Tibial artery (tissue), 4 donors: Measurements from ENCODE around the gene POLR2A.
A peak's percentile ranks its signal among the peaks of the same experiment; 100 is the strongest.
"Not testable (repeated sequence)": the region's sequence is repeated elsewhere in the genome, so short reads cannot be mapped to it uniquely, and the experiment has no call there.

Experiments
- DNase-seq, 2 donors: peaks; one replicate each; pipeline ENCODE4 v3.0.0-alpha.2; 2019
- H3K27ac ChIP-seq, 2 donors: fragments of 200-600 bp; sonication (generic) in 1 of 2; 1 replicate in 1 of 2; 2 replicates in 1 of 2; pipeline ENCODE4 v1.5.1; 2018 to 2019; ENCODE audit warnings: mild to moderate bottlenecking in 1 of 2
- H3K27me3 ChIP-seq, 2 donors: fragments of 200-600 bp; sonication (generic) in 1 of 2; one replicate each; pipeline versions ENCODE4 v1.5.1 to v1.6.0; 2016 to 2019
- H3K36me3 ChIP-seq, 3 donors: fragments of 200-600 bp; sonication (generic) in 2 of 3; one replicate each; pipeline ENCODE4 v1.5.1; 2016 to 2019; ENCODE audit warnings: mild to moderate bottlenecking in 2 of 3
- H3K4me1 ChIP-seq, 4 donors: fragments of 200-600 bp; sonication (generic) in 2 of 4; 1 replicate in 3 of 4; 2 replicates in 1 of 4; pipeline ENCODE4 v1.5.1; 2016 to 2019
- H3K4me3 ChIP-seq, 2 donors: fragments of 200-600 bp; sonication (generic) in 1 of 2; 1 replicate in 1 of 2; 2 replicates in 1 of 2; pipeline ENCODE4 v1.5.1; 2018 to 2019; ENCODE audit warnings: mild to moderate bottlenecking in 2 of 2
- H3K9me3 ChIP-seq, 3 donors: fragments of 200-600 bp; sonication (generic) in 1 of 3; one replicate each; pipeline ENCODE4 v1.5.1; 2016 to 2019
- CTCF ChIP-seq, 2 experiments: fragments of 200-600 bp in 1 of 2; fragments of 450-650 bp in 1 of 2; IDR thresholded peaks; one replicate each; pipeline ENCODE4 v1.5.1; 2017 to 2019; ENCODE audit warnings: antibody characterized with exemption in 2 of 2, mild to moderate bottlenecking in 1 of 2, moderate library complexity in 1 of 2
- intact Hi-C: fragments of 100-400 bp; cut with DNase I; formaldehyde crosslinking; loops from one replicate; pipeline ENCODE4 v1.15.0; 2023; ENCODE audit warnings: low total_unique reads

Gene POLR2A

GRCh38 chr17:7479213-7480088 lies 4.7 kb upstream of the POLR2A start, which contains the start of gene ZBTB4:
Gene ZBTB4, minus strand, starts transcription at chr17:7479631. Its CDS starts 12,830 bp downstream, at chr17:7466801.
- DNase-seq, result peak; percentile 57 to 84
- H3K4me3 ChIP-seq, result peak within 1 kb of the TSS; percentile 95 to 100
- no peaks in the 10 kb centered on the region for H3K9me3 ChIP-seq
- no peaks in the 10 kb centered on the region for H3K36me3 ChIP-seq
- no peaks in the 10 kb centered on the region for H3K27me3 ChIP-seq
- intact Hi-C loops, result loop anchor here (5.0 kb wide), 1 partner anchor 42 kb away; the partner anchor contains the start of genes FGF11 and TMEM102
- H3K27ac ChIP-seq, result peak within 1 kb of the TSS; percentile 100
- TF ChIP-seq CTCF (IDR thresholded peaks at IDR 0.05), result no peak
- H3K4me1 ChIP-seq, result peaks cover 0 to 62% (median 45%) of the 10 kb centered on the region in 4 donors

GRCh38 chr17:7480089-7480384 lies 4.1 kb upstream of the POLR2A start:
- TF ChIP-seq CTCF (IDR thresholded peaks at IDR 0.05), result no peak
- peaks cover 0 to 57% (median 42%) of the 10 kb centered on the region in 4 donors for H3K4me1 ChIP-seq
- H3K9me3 ChIP-seq, result no peaks in the 10 kb centered on the region
- DNase-seq, result no peak
- H3K4me3 ChIP-seq, result peak overlapping the region; percentile 95 to 100
- H3K27me3 ChIP-seq, result no peaks in the 10 kb centered on the region
- H3K36me3 ChIP-seq, result no peaks in the 10 kb centered on the region
- peak overlapping the region; percentile 100 for H3K27ac ChIP-seq
- intact Hi-C loops, result no loop called here

- H3K27me3 ChIP-seq, intact Hi-C loops, DNase-seq, H3K36me3 ChIP-seq, H3K9me3 ChIP-seq: not testable (repeated sequence)
- Histone ChIP-seq H3K27ac (peak within 1 kb of the TSS; percentile 100), H3K4me3 (peak within 1 kb of the TSS in 1 of 2 donors; percentile 95), H3K4me1 (peaks cover 0 to 57% (median 45%) of the 10 kb centered on the region in 4 donors)
Measured at GRCh38 chr17:7481275-7481674, 2.9 kb upstream of the POLR2A start, which contains the start of gene SLC35G6. Gene SLC35G6, plus strand, starts transcription at chr17:7481446. Its CDS starts 71 bp downstream, at chr17:7481517.

- H3K9me3 ChIP-seq, H3K27me3 ChIP-seq, DNase-seq, H3K36me3 ChIP-seq, intact Hi-C loops, H3K4me3 ChIP-seq: not testable (repeated sequence)
- H3K27ac ChIP-seq, result peak overlapping the region; percentile 99 to 100
- H3K4me1 ChIP-seq, result peaks cover 0 to 57% (median 43%) of the 10 kb centered on the region in 4 donors
Measured at GRCh38 chr17:7481842-7482741, 2.1 kb upstream of the POLR2A start.

GRCh38 chr17:7482742-7483088 lies 1.5 kb upstream of the POLR2A start:
- Histone ChIP-seq H3K27ac (peak overlapping the region; percentile 99 to 100), H3K4me3 (peak overlapping the region; percentile 63 to 69), H3K4me1 (peaks cover 0 to 57% (median 43%) of the 10 kb centered on the region in 4 donors)
- DNase-seq, H3K9me3 ChIP-seq, H3K36me3 ChIP-seq, H3K27me3 ChIP-seq, intact Hi-C loops: not testable (repeated sequence)

- peak; percentile 98 for DNase-seq
- TF ChIP-seq CTCF (IDR thresholded peaks at IDR 0.05), result no peak
- Histone ChIP-seq H3K4me3 (peak overlapping the region; percentile 63 to 69), H3K27ac (peak overlapping the region; percentile 99 to 100), H3K4me1 (peaks cover 0 to 55% (median 42%) of the 10 kb centered on the region in 4 donors), H3K27me3 (no peaks in the 10 kb centered on the region), H3K9me3 (no peaks in the 10 kb centered on the region), H3K36me3 (no peaks in the 10 kb centered on the region)
- intact Hi-C loops, result no loop called here
Measured at GRCh38 chr17:7483255-7484066, 705 bp upstream of the POLR2A start.
